ENCODE data around the gene KRT72.

KRT72 gene

DNA sequence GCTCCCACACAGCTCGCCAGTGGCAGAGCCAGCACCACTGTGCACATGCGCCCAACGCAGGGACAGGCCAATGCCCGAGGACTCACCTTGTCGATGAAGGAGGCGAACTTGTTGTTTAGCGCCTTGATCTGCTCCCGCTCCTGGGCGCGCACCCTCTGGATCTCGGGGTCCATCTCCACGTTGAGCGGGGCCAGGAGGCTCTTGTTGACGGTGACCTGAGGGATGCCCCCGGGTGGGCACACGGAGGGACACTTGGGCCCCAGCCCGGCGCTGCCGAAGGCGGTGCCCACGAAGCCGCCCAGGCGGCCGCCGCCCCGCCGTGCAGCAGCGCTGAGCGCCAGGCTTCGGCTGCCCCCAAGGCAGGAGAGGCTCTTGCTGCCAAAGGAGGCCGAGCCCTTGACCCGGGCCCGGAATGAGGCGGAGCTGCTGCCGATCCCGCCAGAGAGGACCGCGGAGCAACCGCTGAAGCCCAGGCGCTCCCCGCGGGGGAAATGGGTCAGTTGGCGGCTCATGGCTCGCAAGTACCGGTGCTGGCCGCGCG lies at the start of gene KRT72:
Gene KRT72 (minus strand): TSS at position 523 of the 541 bp plus-strand sequence. CDS start 11 bp downstream, at position 512.
- TF ChIP-seq POLR2A (IDR thresholded peaks at IDR 0.05; ENCODE audit: low read length), result no peak
- no peak for TF ChIP-seq GATA1 (IDR thresholded peaks at IDR 0.05; ENCODE audit: low read depth, low read length)
- DNase-seq, result peak; percentile 19 to 20

DNA sequence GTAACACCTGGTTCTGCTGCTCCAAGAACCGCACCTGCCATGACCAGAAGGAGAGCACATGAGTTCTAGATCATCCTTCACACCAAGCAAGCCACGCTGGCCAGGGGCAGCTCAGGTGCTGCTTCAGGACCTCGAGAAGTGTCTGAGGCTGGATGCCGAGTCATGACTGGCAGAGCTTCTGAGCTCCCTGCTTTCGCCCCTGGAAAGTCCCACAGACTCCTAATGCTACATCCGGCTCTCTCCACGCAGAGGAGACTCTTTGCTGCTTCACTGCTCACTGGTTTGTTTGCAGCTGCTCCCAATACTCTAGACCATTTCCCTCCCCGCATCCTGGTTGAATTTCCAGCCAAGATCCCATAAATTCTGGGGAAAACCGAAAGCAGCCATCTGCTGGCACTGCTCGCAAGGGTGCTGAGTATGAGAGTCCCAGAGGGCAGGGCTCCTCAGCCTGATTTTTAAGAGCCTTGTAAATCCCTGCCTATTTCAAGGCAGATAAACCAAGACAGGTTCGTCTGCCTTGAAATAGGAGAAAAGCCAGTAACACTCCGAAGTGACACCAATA lies 49.3 kb upstream of the KRT72 start:
- no peak for DNase-seq
- TF ChIP-seq GATA1 (IDR thresholded peaks at IDR 0.05; ENCODE audit: low read depth, low read length), result no peak
- no peak for TF ChIP-seq POLR2A (IDR thresholded peaks at IDR 0.05; ENCODE audit: low read length)

DNA sequence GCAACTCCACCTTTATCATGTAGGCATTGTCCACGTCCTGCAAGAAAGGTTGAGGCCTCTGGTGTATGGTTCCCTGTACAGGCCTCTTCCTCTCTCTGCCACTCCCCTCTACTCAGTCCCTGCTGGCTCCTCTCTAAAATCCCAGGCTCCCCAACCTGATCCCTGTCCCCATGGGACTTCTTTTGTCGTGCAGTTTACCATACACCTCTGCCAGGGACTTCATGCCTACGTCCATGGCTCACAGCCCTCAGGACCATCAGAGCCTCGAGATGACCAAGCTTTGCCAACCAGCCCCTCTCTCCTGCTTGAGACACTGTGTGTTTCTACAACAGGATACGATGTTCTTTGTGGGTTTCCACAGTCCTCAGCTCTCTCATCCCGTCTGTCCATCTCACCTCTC lies 47.8 kb upstream of the KRT72 start:
- no peak for DNase-seq

DNA sequence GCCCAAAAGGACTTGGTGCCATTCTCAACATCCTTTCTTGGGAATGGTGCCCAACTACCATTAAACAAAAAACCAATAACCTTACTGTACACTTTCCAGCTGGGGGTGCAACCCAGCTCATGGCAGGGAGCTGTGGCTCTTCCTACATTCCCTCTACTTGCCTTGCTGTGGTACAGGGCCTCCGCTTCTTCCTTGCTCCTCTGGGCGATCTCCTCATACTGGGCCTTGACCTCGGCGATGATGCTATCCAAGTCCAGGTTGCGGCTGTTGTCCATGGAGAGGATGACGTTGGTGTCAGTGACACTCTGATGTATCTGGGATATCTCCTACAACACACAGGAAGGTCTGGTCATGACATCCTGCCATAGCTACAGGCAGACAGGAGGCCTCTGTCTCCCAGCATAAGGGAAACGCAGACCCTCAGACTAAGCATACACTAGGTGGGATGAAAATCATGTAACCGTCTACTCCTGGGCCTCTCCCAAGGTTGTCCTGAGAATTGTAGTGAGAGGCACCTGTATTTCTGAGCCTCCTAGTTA lies 46.8 kb upstream of the KRT72 start:
- no peak for TF ChIP-seq POLR2A (IDR thresholded peaks at IDR 0.05; ENCODE audit: low read length)
- TF ChIP-seq GATA1 (IDR thresholded peaks at IDR 0.05; ENCODE audit: low read depth, low read length), result no peak
- DNase-seq, result no peak

More for the DNA sequence above, 47.8 kb upstream of the KRT72 start:
- TF ChIP-seq GATA1 (IDR thresholded peaks at IDR 0.05; ENCODE audit: low read depth, low read length), result no peak
- no peak for TF ChIP-seq POLR2A (IDR thresholded peaks at IDR 0.05; ENCODE audit: low read length)

DNA sequence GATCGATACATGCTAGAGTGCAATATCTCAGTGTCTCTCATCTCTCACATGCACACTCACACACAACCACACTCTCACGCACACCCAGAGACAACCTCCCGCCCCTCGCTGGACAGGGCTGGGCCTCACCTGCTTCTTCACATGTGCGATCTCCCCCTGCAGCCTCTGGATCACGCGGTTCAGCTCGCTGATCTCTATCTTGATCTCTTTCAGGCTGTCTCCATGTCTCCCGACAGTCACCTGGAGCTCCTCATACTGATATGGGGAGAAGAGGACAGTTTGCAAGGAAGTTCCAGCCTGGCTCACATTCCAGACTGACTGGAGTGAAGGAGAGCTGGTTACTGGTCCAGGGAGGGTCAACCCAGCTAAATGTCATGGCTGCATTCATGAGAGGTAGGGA lies 46.3 kb upstream of the KRT72 start:
- TF ChIP-seq GATA1 (IDR thresholded peaks at IDR 0.05; ENCODE audit: low read depth, low read length) (no peak), POLR2A (IDR thresholded peaks at IDR 0.05; ENCODE audit: low read length) (no peak)
- no peak for DNase-seq

DNA sequence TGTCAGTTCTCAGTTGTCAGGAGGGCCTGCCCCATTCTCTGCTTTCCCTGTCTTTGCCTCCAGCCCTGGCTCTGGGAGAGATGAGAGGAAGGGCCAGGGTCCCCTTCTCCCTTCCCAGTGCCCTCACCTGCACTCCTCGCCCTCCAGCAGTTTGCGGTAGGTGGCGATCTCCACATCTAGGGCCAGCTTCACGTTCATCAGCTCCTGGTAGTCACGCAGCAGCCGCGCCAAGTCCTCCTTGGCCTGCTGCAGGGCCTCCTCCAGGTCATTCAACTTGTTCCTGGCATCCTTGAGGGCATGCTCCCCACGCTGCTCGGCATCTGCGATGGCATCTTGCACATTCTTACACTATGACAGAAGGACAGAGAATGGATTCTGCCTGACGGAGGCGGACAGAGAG lies 45.4 kb upstream of the KRT72 start:
- TF ChIP-seq POLR2A (IDR thresholded peaks at IDR 0.05; ENCODE audit: low read length) (no peak), GATA1 (IDR thresholded peaks at IDR 0.05; ENCODE audit: low read depth, low read length) (no peak)
- no peak for DNase-seq

DNA sequence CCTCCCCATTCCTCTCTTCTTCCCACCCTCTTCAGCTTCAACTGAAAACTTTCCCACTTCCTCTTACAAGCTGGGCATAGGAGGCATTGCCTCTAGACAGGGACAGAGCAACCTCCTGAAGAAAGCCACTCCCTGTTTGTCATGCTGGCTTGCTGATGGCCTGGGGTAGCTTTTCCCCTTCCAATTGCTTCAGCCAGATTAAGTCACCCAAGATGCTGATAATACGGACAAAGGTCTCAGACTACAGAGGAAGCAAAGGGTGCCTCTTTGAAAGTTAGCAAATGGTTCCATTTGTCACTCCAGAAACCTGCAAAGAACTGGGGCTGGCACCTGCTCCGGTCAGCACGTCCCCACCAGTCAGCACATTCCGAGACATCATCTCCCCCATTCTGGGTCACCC lies 44.7 kb upstream of the KRT72 start:
- TF ChIP-seq POLR2A (IDR thresholded peaks at IDR 0.05; ENCODE audit: low read length) (no peak), GATA1 (IDR thresholded peaks at IDR 0.05; ENCODE audit: low read depth, low read length) (no peak)
- peak; percentile 57 to 60 for DNase-seq

DNA sequence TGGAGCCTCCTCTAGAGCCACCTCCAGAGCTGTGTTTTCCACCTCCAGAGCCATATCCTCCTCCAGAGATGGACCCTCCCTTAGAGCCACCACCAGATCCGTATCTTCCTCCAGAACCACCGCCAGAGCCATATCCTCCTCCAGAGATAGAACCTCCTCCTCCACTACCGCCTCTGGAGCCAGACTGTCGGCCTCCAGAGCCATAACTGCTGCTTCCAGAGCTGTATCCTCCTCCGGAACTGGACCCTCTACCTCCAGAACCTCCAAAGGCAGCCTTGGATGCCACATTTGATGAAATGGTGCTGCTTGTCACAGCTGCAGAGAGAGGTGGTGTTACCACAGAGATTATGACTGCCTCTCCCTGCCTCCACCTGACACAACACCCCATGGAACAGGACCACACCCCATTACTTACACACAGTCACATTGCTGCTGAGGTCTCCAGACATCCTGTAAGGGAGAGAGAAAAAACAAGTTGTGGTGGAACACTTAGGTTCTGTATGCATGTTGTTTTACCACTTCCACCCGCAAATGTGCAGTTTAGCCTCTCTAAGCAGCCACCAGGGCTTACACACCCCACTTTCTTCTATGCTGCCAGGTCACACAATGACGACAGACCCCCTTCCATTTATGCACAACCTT lies 44.0 kb upstream of the KRT72 start:
- peak; percentile 59 to 65 for DNase-seq
- TF ChIP-seq POLR2A (IDR thresholded peaks at IDR 0.05; ENCODE audit: low read length) (no peak), GATA1 (IDR thresholded peaks at IDR 0.05; ENCODE audit: low read depth, low read length) (no peak)

DNA sequence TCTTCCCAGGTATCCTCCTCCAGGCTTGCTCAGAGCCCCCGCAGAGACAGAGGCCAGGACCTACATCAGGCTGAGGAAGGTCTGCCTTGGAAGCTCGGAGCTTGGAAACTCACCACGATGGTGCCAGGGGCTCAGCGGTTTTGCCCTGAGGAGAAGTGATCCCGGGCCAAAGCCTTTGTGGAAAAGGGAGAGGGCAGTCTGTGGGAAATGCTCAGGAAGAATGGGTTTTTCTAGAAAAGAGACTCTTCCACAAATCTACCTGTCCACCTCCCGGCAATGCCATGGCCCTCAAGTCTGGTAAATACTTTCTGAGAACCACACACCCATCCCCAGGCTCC lies 42.8 kb upstream of the KRT72 start:
- DNase-seq, result no peak

DNA sequence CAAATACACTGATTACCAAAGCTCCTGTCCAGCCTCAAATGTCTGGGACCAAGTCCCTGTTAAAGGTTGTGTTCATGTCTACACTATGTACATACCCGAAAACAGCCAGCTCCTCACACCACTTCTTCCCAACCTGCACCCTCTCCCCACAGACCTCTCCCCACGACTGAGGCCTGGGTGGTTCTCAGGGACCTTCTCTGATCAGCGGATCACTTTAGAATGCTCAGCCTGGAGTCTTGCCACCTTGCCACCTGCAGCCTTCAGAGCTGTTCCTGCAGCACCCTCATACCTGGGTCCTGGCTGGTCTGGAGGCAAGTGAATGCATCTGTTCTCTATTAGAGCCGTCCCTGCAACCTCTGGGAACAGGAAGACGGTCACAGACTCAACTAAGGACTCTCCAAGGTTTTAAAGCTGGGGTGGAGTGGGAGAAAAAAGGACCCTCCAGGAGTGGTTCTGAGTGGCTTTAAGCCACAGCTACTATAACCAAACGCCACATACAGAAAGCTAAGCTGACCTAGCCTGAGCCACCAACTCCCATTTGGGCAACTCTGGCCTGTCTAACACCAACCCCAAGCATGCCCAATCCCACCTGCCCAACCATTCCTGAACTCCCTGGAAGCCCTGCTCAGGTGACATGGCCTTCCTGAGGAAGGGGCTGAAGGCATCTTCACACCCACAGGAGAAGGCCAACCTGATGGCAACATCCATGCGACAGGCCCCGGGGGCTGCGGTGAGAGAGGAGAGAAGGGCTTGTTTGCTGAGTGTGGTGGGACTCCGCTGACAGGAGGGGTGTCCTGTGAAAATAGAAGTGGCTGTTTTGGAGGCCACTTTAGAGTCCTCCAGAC lies 42.2 kb upstream of the KRT72 start:
- TF ChIP-seq POLR2A (IDR thresholded peaks at IDR 0.05; ENCODE audit: low read length) (no peak), GATA1 (IDR thresholded peaks at IDR 0.05; ENCODE audit: low read depth, low read length) (no peak)
- DNase-seq, result no peak

More for the DNA sequence above, 42.8 kb upstream of the KRT72 start:
- TF ChIP-seq POLR2A (IDR thresholded peaks at IDR 0.05; ENCODE audit: low read length), result no peak
- no peak for TF ChIP-seq GATA1 (IDR thresholded peaks at IDR 0.05; ENCODE audit: low read depth, low read length)

DNA sequence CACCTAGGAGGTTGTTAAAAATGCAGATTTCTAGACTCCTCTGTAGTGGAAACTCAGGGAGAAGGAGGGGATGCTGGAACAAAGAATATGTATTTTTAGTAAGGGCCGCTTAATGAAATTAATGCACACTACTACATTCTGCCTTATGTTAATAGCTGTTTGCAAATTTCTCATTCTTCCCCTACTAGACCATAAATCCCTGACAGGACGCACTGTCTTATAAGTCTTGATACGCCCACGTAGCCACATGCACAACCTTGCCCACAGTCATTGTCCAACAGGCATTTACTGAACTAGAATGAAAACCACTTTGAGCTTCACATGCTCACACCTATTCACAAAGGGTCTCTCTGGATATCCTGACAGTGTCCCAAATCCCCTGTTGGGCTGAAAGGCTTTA lies 40.2 kb upstream of the KRT72 start:
- TF ChIP-seq GATA1 (IDR thresholded peaks at IDR 0.05; ENCODE audit: low read depth, low read length), result no peak
- TF ChIP-seq POLR2A (IDR thresholded peaks at IDR 0.05; ENCODE audit: low read length), result no peak
- DNase-seq, result no peak

DNA sequence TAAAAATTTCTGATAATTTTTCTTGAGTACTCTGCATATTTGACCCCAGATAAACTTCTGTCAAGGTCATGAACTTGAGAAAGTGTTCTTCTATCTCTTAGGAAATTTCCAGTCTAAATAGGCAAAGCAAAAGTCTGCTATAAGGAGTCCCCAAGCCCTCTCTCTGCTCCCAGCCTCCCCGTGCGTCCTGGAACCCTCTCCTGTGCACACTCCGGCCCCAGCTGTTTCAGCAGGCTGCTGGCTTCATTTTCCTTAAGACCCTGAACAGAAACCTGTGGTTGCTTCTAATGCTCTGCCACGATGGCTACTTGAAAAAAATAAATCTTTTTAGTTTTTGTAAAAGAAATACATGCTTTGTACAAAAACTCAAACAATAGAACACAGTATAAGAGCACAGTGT lies 36.0 kb upstream of the KRT72 start:
- no peak for DNase-seq
- TF ChIP-seq GATA1 (IDR thresholded peaks at IDR 0.05; ENCODE audit: low read depth, low read length) (no peak), POLR2A (IDR thresholded peaks at IDR 0.05; ENCODE audit: low read length) (no peak)

DNA sequence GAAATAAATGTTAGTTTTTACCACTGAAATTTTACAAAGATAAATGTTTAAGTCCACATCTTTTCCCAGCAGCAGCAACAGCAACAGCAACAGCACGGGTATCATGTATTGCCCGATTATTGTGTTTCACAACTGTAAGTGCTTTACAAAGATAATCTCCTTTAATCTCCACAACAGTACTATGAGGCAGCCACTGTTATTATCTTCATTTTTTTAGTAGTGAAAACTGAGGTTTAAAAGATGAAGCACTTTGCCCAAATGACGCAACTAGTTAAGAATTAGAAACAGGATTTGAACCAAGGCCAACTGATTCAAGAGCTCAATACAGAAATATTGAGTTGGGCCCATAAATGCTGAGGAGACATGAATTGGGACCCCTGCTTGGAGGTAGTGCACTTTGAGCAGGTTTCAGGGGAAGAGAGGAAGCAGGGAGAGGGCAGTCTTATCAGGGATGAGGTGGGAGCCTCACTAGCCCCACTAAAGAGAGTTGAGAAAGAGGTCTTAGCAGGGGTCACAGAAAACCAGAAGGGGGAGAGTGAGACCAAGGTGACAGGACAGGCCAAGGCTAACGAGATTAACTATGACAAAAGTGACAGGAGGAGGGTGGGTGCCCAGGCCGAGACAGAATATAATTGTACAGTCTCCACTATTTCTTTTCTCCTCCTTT lies 35.5 kb upstream of the KRT72 start:
- no peak for TF ChIP-seq POLR2A (IDR thresholded peaks at IDR 0.05; ENCODE audit: low read length)
- no peak for TF ChIP-seq GATA1 (IDR thresholded peaks at IDR 0.05; ENCODE audit: low read depth, low read length)
- no peak for DNase-seq

DNA sequence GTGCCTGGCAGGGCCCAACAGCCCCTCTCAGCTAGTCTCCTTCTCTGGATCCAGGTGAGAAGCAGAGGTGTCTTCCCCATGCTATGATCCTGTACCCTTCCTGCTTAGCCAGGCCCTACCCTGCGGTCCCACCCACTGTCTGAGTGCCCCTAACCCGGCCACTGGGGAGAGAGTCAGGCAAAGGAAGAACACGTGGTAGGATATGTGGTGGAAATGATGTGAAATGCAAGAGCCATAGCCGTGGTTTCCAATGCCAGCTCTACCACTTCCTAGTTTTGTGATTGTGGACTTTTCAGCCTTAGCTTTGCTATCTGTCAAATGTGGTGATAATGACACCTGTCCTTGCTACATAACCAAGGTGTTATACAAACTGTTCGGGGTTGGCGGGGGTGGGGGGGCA lies 34.9 kb upstream of the KRT72 start:
- TF ChIP-seq POLR2A (IDR thresholded peaks at IDR 0.05; ENCODE audit: low read length) (no peak), GATA1 (IDR thresholded peaks at IDR 0.05; ENCODE audit: low read depth, low read length) (no peak)
- no peak for DNase-seq
